NOMO-1 (cell line): ENCODE measurements around the gene SEC14L5.

Source experiments
- DNase-seq, 2 experiments: peaks; one replicate each; lab custom pipeline; 2025; ENCODE audit not compliant: unreplicated experiment in 2 of 2; lab: John Stamatoyannopoulos, UW

SEC14L5 gene

GRCh38 chr16:5062790-5063765, 104.9 kb downstream of the SEC14L5 start:
- DNase-seq, result no peak

DNA sequence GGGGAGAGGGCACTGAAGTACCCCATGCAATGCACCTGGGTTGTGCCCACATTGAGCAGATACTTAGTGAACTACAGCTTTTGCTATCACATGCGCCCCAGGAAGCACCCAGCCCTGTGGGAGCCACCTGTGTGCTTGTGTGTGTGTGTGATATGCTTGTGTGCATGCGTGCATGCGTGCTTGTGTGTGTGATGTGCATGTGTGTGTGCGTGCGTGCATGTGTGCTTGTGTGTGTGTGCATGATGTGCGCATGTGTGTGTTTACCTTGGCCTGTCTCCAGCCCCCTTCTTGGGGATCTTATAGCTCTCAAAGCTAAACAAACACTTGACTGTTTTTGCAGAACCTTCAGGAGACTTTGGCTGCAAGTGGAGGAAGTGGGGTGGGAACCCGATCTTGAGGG, 106.8 kb downstream of the SEC14L5 start:
- DNase-seq, result no peak

DNA sequence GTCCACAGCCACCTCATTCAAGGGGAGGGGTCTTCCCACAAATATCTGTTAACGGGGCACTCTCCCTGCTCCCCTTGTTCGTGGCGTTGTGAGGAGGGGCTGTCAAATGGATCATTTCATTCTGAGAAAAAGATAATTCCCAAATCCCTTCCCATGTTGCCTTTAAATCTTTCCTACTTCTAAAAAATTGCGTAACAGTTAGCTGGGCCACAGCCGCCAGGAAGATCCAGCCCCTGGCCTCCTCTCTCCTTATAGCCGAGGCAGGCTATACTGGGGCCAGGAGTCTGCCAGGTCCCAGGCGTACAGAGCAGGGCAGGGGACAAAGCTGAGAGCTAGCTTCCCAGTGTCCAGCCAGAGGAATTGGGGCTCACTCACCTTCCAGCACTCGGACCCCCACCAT, 107.2 kb downstream of the SEC14L5 start:
- no peak for DNase-seq

GRCh38 chr16:5065813-5066212, 107.7 kb downstream of the SEC14L5 start, which contains the start of gene C16orf89:
Gene C16orf89, minus strand, starts transcription at chr16:5065956. Its CDS starts 48 bp downstream, at chr16:5065908.
- no peak for DNase-seq

DNA sequence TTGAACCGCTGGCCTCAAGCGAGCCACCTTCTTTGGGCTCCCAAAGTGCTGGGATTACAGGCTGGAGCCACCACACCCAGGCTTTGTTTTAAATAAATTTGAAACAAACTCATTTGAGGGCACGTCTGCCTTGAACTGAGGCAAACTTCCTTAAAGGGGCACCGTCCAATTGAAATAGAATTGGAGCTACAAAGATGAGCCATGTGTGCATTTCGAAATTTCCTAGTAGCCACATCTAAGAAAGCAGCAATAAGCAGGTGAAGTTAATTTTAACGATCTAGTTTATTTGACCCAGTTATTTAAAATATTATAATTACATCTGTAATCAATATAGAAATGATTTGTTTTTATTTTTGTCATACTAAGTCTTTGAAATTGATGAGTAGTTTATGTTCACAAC, 108.4 kb downstream of the SEC14L5 start:
- DNase-seq, result peak; percentile 5 to 38
